ENCODE measurements around the gene ZNF385B.

The ZNF385B gene

GRCh38 chr2:179602452-179602851 lies 259.0 kb downstream of the ZNF385B start:
- Histone ChIP-seq H3K27me3 (ENCODE audit: low read length) (no peaks in the 10 kb centered on the region), H3K9me3 (ENCODE audit: insufficient read depth, low read length) (no peaks in the 10 kb centered on the region), H3K9ac (ENCODE audit: low read length) (no peak overlapping the region), H3K9me2 (replicated peaks; ENCODE audit: insufficient read depth, low read length) (peaks cover 4% of the 10 kb centered on the region), H3K79me2 (ENCODE audit: insufficient read depth, low read length) (no peaks in the 10 kb centered on the region), H3K4me3 (ENCODE audit: insufficient read depth, low read length, poor library complexity, severe bottlenecking) (no peak overlapping the region), H2AFZ (ENCODE audit: low read depth, low read length, severe bottlenecking) (no peak overlapping the region), H3K4me2 (ENCODE audit: low read depth, low read length, poor library complexity, severe bottlenecking) (no peak overlapping the region), H3K27ac (ENCODE audit: low read depth, low read length) (no peak overlapping the region), H4K20me1 (ENCODE audit: low read depth, low read length) (no peaks in the 10 kb centered on the region), H3F3A (ENCODE audit: insufficient read depth) (no peaks in the 10 kb centered on the region), H3K36me3 (ENCODE audit: low read length) (no peaks in the 10 kb centered on the region)
- TF ChIP-seq CTCF (IDR thresholded peaks at IDR 0.05; ENCODE audit: insufficient read depth, low read length, poor library complexity, severe bottlenecking) (no peak), EZH2phosphoT487 (conservative IDR thresholded peaks at IDR 0.05; ENCODE audit: low read length) (no peak)

- no peak overlapping the region for H3K27ac ChIP-seq (ENCODE audit: low read depth, low read length)
- H3K79me2 ChIP-seq (ENCODE audit: insufficient read depth, low read length), result no peaks in the 10 kb centered on the region
- TF ChIP-seq CTCF (IDR thresholded peaks at IDR 0.05; ENCODE audit: insufficient read depth, low read length, poor library complexity, severe bottlenecking) (no peak), EZH2phosphoT487 (conservative IDR thresholded peaks at IDR 0.05; ENCODE audit: low read length) (no peak)
- H3K9ac ChIP-seq (ENCODE audit: low read length), result no peak overlapping the region
- H3F3A ChIP-seq (ENCODE audit: insufficient read depth), result no peaks in the 10 kb centered on the region
- H3K27me3 ChIP-seq (ENCODE audit: low read length), result no peaks in the 10 kb centered on the region
- H3K9me3 ChIP-seq (ENCODE audit: insufficient read depth, low read length), result no peaks in the 10 kb centered on the region
- no peak overlapping the region for H3K4me2 ChIP-seq (ENCODE audit: low read depth, low read length, poor library complexity, severe bottlenecking)
- no peak overlapping the region for H2AFZ ChIP-seq (ENCODE audit: low read depth, low read length, severe bottlenecking)
- peaks cover 4% of the 10 kb centered on the region for H3K9me2 ChIP-seq (replicated peaks; ENCODE audit: insufficient read depth, low read length)
- H4K20me1 ChIP-seq (ENCODE audit: low read depth, low read length), result no peaks in the 10 kb centered on the region
- H3K36me3 ChIP-seq (ENCODE audit: low read length), result no peaks in the 10 kb centered on the region
- H3K4me3 ChIP-seq (ENCODE audit: insufficient read depth, low read length, poor library complexity, severe bottlenecking), result no peak overlapping the region
These were observed 265.4 kb downstream of the ZNF385B start for GRCh38 chr2:179596018-179596417.

- H3K79me2 ChIP-seq (ENCODE audit: insufficient read depth, low read length), result no peaks in the 10 kb centered on the region
- TF ChIP-seq EZH2phosphoT487 (conservative IDR thresholded peaks at IDR 0.05; ENCODE audit: low read length) (no peak), CTCF (IDR thresholded peaks at IDR 0.05; ENCODE audit: insufficient read depth, low read length, poor library complexity, severe bottlenecking) (no peak)
- H3K27me3 ChIP-seq (ENCODE audit: low read length), result no peaks in the 10 kb centered on the region
- no peaks in the 10 kb centered on the region for H3K9me3 ChIP-seq (ENCODE audit: insufficient read depth, low read length)
- H3K4me2 ChIP-seq (ENCODE audit: low read depth, low read length, poor library complexity, severe bottlenecking), result no peak overlapping the region
- H3K36me3 ChIP-seq (ENCODE audit: low read length), result no peaks in the 10 kb centered on the region
- H3K4me3 ChIP-seq (ENCODE audit: insufficient read depth, low read length, poor library complexity, severe bottlenecking), result no peak overlapping the region
- H3F3A ChIP-seq (ENCODE audit: insufficient read depth), result no peaks in the 10 kb centered on the region
- H3K9ac ChIP-seq (ENCODE audit: low read length), result no peak overlapping the region
- peaks cover 4% of the 10 kb centered on the region for H3K9me2 ChIP-seq (replicated peaks; ENCODE audit: insufficient read depth, low read length)
- H2AFZ ChIP-seq (ENCODE audit: low read depth, low read length, severe bottlenecking), result no peak overlapping the region
- no peaks in the 10 kb centered on the region for H4K20me1 ChIP-seq (ENCODE audit: low read depth, low read length)
- no peak overlapping the region for H3K27ac ChIP-seq (ENCODE audit: low read depth, low read length)
These were observed 266.1 kb downstream of the ZNF385B start for GRCh38 chr2:179595284-179595683.
